Activated CD8-positive, alpha-beta memory T cell treated with anti-CD3 and anti-CD28 coated beads, Interleukin-2, amount 10 ng/mL, durations not matched to agents 7 days and 5 days (primary cell): ENCODE results near the gene CCDC60. TPM values are rescaled to one million over a fixed set of nuclear protein-coding genes. Genes with fewer than 3 reads are reported as not detected.
A peak's percentile ranks its signal among the peaks of the same experiment; 100 is the strongest.
"Not testable (repeated sequence)": the region's sequence is repeated elsewhere in the genome, so short reads cannot be mapped to it uniquely, and the experiment has no call there.

ENCODE experiments used
- ATAC-seq: fragments of 150-1000 bp; cut with Tn5 transposase; one replicate; pipeline ENCODE4 v1.10.0; 2021; ENCODE audit warnings: moderate library complexity
- CTCF ChIA-PET: fragments of 350-600 bp; sonication (Branson Sonifier 250); formaldehyde crosslinking; loops from one replicate; lab custom pipeline; 2021; ENCODE audit warnings: antibody characterized with exemption; lab: Charles Lee
- DNase-seq: peaks from one replicate; pipeline ENCODE4 v3.0.0-alpha.2; 2020
- H3K27ac Mint-ChIP-seq: one replicate; pipeline ENCODE4 v1.8.0; 2021; ENCODE audit warnings: mild to moderate bottlenecking, mixed read lengths
- H3K27me3 Mint-ChIP-seq: one replicate; pipeline ENCODE4 v1.8.0; 2021; ENCODE audit warnings: mixed read lengths
- H3K36me3 Mint-ChIP-seq: one replicate; pipeline ENCODE4 v1.8.0; 2021; ENCODE audit warnings: mild to moderate bottlenecking, mixed read lengths
- H3K4me1 Mint-ChIP-seq: one replicate; pipeline ENCODE4 v1.8.0; 2021; ENCODE audit warnings: mixed read lengths
- H3K4me3 Mint-ChIP-seq: one replicate; pipeline ENCODE4 v1.8.0; 2021; ENCODE audit warnings: mild to moderate bottlenecking, moderate library complexity, mixed read lengths
- H3K9me3 Mint-ChIP-seq: one replicate; pipeline ENCODE4 v1.8.0; 2022; ENCODE audit warnings: low read depth, mixed read lengths
- total RNA-seq, 2 experiments: library from RNA; stranded (reverse); gene quantifications; one replicate each; pipeline ENCODE4 v1.2.3, GENCODE V29; 2021

Gene CCDC60
- total RNA-seq, 2 experiments from 2014 or later, result not detected

DNA sequence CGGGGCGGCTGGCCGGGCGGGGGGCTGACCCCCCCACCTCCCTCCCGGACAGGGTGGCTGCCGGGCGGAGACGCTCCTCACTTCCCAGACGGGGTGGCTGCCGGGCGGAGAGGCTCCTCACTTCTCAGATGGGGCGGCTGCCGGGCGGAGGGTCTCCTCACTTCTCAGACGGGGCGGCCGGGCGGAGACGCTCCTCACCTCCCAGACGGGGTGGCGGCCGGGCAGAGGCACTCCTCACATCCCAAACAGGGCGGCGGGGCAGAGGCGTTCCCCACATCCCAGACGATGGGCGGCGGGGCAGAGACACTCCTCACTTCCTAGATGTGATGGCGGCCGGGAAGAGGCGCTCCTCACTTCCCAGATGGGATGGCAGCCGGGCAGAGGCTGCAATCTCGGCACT lies 25.8 kb downstream of the CCDC60 start:
- H3K9me3 Mint-ChIP-seq, CTCF ChIA-PET, ATAC-seq, H3K36me3 Mint-ChIP-seq, DNase-seq, H3K4me1 Mint-ChIP-seq, H3K27ac Mint-ChIP-seq, H3K4me3 Mint-ChIP-seq, H3K27me3 Mint-ChIP-seq: not testable (repeated sequence)

DNA sequence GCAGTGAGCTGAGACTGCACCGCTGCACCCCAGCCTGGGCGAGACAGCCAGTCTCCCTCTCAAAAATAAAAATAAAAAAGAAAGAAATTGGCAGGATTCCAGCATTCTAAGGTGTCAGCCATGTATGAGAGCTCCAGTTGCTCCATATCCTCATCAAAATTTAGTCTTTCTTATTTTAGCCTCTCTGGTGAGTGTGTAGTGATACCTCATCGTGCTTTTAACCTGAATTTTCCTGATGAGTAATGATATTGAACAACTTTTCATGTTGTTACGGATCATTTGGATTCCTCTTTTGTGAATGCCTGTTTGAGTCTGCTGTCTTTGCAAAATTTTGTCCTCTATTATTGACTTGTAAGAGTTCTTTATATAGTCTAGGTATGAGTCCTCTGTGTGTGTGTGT lies 28.5 kb downstream of the CCDC60 start:
- DNase-seq (no peak), ATAC-seq (no peak)
- Mint-ChIP-seq H3K4me3 (no peak overlapping the region), H3K36me3 (no peaks in the 10 kb centered on the region), H3K27ac (no peak overlapping the region), H3K4me1 (no peaks in the 10 kb centered on the region), H3K9me3 (peaks cover 7% of the 10 kb centered on the region), H3K27me3 (peaks cover 4% of the 10 kb centered on the region)
- CTCF ChIA-PET, result no interaction called here

DNA sequence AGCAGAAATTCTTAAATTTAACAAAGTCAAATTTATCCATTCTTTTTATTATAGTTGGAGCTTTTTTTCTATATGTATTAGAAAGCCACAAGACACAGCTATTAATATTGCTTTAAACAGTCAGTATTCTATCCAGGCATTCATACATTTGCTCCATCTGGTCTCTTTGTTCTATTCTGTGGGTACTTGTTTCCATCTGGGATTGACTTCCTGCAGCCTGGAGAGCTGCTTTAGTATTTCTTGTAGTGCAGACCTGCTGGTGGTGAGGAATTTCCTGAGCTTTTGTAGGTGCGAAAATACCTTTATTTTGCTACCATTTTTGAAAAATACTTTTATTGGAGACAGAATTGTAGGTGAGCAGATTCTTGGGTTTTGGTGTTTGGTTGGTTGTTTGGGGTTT lies 29.0 kb downstream of the CCDC60 start:
- Mint-ChIP-seq H3K36me3 (no peaks in the 10 kb centered on the region), H3K4me3 (no peak overlapping the region), H3K27me3 (peaks cover 4% of the 10 kb centered on the region), H3K9me3 (peaks cover 3% of the 10 kb centered on the region), H3K4me1 (no peaks in the 10 kb centered on the region), H3K27ac (no peak overlapping the region)
- CTCF ChIA-PET, result no interaction called here
- DNase-seq, result no peak
- ATAC-seq, result no peak

DNA sequence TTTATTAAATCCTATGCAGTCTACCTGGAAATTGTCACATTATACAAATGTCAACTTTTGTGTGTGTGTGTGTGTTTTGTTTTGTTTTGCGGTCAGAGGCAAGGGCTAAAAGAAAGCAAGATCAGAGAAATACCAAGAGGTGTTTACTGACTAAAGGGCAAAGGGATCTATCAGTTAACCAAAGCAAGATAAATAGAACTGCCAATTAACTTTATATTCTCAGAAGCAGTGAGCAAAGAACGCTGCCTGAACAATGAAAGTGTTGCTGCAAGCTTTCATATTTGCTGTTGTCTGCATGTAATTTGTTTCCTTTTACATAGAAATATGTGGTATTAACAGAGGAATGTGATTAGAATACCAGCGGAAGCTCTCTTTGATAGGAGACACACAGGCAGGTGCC lies 30.9 kb downstream of the CCDC60 start:
- no peak overlapping the region for H3K27ac Mint-ChIP-seq

DNA sequence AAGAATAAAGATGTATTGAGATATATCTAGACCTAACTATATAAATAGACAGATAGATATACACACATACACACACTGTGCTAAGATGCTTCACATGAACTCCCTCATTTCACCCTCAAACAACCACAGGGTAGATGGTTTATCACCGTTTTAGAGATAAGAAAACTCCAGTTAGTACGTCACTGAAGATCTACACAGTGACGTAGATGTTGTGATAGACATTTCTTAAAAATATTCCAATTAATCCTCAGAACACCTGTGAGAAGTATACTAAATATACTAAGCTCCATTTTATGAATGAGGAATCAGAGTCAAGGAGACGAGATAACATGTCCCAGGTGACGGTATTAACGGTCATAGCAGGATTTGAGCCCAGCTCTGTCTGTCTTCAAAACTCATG lies 31.5 kb downstream of the CCDC60 start:
- no peaks in the 10 kb centered on the region for H3K4me1 Mint-ChIP-seq
- no peak overlapping the region for H3K4me3 Mint-ChIP-seq
- H3K27ac Mint-ChIP-seq, result no peak overlapping the region
- no peaks in the 10 kb centered on the region for H3K36me3 Mint-ChIP-seq
- H3K27me3 Mint-ChIP-seq, result peaks cover 9% of the 10 kb centered on the region
- ATAC-seq, result no peak
- CTCF ChIA-PET, result no interaction called here
- no peaks in the 10 kb centered on the region for H3K9me3 Mint-ChIP-seq
- no peak for DNase-seq

More for the DNA sequence above, 30.9 kb downstream of the CCDC60 start:
- Mint-ChIP-seq H3K9me3 (no peaks in the 10 kb centered on the region), H3K4me3 (no peak overlapping the region), H3K36me3 (no peaks in the 10 kb centered on the region), H3K4me1 (no peaks in the 10 kb centered on the region), H3K27me3 (peaks cover 9% of the 10 kb centered on the region)
- CTCF ChIA-PET, result no interaction called here
- no peak for ATAC-seq
- DNase-seq, result no peak

DNA sequence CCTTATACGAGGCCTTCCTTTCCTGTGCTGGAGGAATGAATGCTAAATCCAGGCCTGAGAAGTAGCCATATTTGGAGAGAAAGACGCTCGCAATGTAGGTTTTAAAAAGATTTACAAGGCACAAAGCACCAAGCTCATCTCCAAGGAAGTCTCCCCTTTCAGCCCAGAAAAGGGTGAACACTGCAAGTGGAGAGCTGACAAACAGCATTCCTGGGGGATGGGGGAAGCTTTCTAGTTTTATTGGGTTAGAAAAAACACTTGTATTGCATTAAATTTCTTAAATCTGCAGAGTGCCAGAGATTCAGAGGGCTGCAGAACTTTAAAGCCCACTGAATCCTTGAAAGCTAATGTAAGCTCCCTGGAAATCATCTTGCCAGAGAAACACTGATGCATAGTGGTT lies 34.6 kb downstream of the CCDC60 start:
- H3K4me3 Mint-ChIP-seq, result no peak overlapping the region
- H3K9me3 Mint-ChIP-seq, result no peaks in the 10 kb centered on the region
- peaks cover 9% of the 10 kb centered on the region for H3K27me3 Mint-ChIP-seq
- peaks cover 2% of the 10 kb centered on the region for H3K4me1 Mint-ChIP-seq
- DNase-seq (no peak), ATAC-seq (no peak)
- H3K27ac Mint-ChIP-seq, result no peak overlapping the region
- CTCF ChIA-PET, result no interaction called here
- H3K36me3 Mint-ChIP-seq, result no peaks in the 10 kb centered on the region

DNA sequence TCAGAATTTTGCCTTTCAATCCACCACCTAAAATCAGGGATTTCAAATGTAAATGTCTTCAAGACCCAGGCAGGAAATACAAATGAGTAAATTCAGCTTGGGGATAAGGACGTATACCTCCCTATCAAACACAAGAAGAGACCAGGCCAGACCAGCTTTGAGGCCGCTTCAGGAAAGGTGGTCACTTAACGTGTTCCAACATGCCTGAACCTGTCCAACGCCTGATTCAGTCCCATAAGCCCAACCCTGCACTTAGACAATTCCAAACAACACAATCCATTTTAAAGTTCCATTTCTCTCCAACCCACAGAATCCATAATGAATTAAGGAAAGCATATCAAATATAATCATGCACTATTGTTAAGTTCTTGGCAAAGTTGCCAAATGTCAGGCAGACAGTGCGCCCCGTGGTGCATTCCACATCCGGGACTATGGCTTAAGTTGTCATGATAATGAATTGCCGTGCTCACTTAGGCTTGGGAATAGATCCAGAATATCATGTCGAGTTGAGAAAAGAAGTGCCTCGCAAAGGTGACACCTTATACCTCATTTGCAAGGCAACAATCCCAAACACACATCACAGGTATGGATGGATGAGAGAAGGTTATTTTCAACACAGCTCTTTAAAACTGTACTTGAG lies 35.5 kb downstream of the CCDC60 start:
- Mint-ChIP-seq H3K9me3 (no peaks in the 10 kb centered on the region), H3K36me3 (peaks cover 2% of the 10 kb centered on the region)
- CTCF ChIA-PET, result no interaction called here

DNA sequence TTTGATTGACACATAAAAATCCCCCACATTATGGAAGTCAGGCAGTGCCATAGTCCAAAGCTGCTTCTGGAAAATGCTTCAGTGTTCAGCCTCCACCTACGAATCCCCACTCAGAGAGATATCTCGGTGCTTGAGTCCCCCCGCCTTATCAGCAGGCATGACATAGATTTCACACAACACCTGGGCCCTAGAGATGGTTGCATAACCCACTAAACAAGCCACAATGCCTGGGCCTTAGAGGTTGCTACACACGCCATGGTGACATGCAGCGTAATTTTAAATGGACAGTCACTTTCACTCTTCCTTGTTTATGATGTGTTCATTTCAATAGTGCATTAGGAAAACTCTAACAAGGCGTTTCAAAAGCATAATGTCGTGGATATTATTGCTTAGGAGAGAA lies 38.0 kb downstream of the CCDC60 start:
- H3K4me3 Mint-ChIP-seq, result no peak overlapping the region
- no peak overlapping the region for H3K27ac Mint-ChIP-seq
- CTCF ChIA-PET, result no interaction called here
- ATAC-seq, result no peak
- peaks cover 23% of the 10 kb centered on the region for H3K4me1 Mint-ChIP-seq
- H3K36me3 Mint-ChIP-seq, result peaks cover 2% of the 10 kb centered on the region
- no peaks in the 10 kb centered on the region for H3K9me3 Mint-ChIP-seq
- peaks cover 11% of the 10 kb centered on the region for H3K27me3 Mint-ChIP-seq
- DNase-seq, result no peak

More for the DNA sequence above, 35.5 kb downstream of the CCDC60 start:
- DNase-seq, result no peak
- Mint-ChIP-seq H3K4me3 (no peak overlapping the region), H3K27ac (no peak overlapping the region), H3K4me1 (peaks cover 10% of the 10 kb centered on the region), H3K27me3 (peaks cover 8% of the 10 kb centered on the region)
- no peak for ATAC-seq

DNA sequence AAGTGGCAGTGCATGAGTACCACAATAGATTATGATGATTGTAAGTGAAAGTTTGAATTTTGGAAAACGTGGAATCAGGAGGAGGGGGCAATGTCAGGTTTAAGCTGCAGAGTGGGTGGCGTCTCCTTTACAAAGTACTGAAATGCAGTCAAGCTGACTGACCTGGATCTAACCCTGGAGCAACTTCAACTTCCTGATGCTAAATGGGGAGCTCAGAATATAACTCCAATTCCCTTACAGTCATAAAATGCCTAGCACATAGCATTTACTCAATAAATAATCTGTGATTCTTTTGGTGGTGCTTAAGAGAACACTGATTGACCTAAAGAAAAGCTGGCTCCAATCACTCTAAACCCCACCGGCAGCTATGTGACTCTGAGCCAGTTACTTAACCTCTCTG lies 38.5 kb downstream of the CCDC60 start:
- Mint-ChIP-seq H3K27ac (no peak overlapping the region), H3K27me3 (peaks cover 16% of the 10 kb centered on the region), H3K4me3 (no peak overlapping the region), H3K4me1 (peaks cover 23% of the 10 kb centered on the region), H3K9me3 (peaks cover 2% of the 10 kb centered on the region), H3K36me3 (peaks cover 2% of the 10 kb centered on the region)
- CTCF ChIA-PET, result no interaction called here
- ATAC-seq (no peak), DNase-seq (no peak)

DNA sequence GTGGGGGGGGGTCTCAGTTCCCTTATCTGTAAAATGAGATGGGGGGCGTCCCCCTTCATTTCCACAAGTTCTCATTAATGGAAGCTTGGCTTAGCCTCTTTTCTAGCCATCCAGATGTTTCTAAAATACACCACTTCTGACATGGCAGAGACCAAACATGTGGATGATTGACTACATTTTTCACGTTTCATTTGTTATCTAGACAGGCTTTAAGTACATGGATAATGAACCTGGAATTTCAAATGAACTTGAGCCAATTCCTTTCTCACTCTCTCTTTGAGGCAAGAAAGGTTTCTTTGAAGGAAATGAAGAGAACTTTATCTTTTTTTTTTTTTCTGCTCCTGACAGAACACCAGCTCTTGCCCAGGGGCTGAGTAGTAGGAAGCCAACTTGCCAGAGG lies 39.1 kb downstream of the CCDC60 start:
- H3K4me1 Mint-ChIP-seq, result peaks cover 23% of the 10 kb centered on the region
- no peak overlapping the region for H3K4me3 Mint-ChIP-seq
- DNase-seq (no peak), ATAC-seq (no peak)
- peaks cover 21% of the 10 kb centered on the region for H3K27me3 Mint-ChIP-seq
- CTCF ChIA-PET, result no interaction called here
- H3K36me3 Mint-ChIP-seq, result peaks cover 2% of the 10 kb centered on the region
- H3K9me3 Mint-ChIP-seq, result peaks cover 2% of the 10 kb centered on the region
- H3K27ac Mint-ChIP-seq, result no peak overlapping the region

DNA sequence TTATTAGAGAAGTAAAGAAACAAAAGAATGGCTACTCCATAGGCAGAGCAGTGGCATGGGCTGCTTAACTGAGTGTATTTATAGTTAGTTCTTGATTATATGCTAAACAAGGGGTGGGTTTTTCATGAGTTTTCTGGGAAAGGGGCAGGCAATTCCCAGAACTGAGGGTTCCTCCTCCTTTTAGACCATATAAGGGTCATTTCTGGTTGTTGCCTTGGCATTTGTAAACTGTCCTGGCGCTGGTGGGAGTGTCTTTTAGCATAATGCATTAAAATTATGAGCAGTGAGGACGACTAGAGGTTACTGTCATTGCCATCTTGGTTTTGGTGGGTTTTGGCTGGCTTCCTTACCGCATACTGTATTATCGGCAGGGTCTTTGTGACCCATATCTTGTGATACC lies 40.1 kb downstream of the CCDC60 start:
- no peak overlapping the region for H3K4me3 Mint-ChIP-seq
- ATAC-seq (no peak), DNase-seq (no peak)
- H3K27ac Mint-ChIP-seq, result no peak overlapping the region
- CTCF ChIA-PET, result interaction anchor here (1.9 kb wide), 1 partner anchor 9 kb away, joined by 4 read pairs; no protein-coding TSS in a partner anchor
- H3K27me3 Mint-ChIP-seq, result peaks cover 24% of the 10 kb centered on the region
- H3K9me3 Mint-ChIP-seq, result peaks cover 2% of the 10 kb centered on the region
- peaks cover 2% of the 10 kb centered on the region for H3K36me3 Mint-ChIP-seq
- peaks cover 23% of the 10 kb centered on the region for H3K4me1 Mint-ChIP-seq

DNA sequence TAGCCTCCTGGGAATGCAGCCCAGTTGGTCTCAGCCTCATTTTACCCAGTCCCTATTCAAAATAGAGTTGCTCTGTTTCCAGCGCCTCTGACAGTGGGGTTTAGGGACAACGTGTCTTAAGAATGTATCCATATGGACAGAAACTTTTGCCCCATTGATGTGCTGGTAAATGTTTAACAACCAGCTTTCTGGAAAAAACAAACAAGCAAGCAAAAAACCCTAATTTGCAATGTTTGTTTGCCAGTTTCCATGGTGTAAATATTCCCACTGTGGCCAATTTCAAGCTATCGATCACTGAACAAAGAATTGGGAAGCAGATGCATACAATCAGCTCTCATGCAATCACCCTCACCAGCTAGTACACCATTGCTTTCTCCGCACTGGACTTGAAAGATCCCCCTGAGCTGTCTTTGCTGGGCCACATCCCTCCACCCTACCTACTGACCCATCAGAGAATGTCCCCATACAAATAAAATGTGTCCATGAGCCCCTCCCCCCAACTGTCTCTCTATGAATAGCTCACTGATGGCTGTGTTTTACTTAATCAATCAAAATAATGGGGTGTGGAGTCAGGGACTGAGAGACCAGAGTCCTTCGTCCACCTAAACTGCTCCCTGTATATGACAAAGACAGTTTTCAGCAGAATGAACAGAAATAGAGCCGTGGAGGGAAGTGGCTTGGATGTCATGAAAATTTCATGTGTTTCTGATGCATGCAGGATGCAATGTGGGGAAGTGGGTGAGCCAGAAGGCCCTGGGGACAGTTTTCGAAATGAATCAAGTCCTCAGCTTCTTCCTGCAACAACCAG lies 40.8 kb downstream of the CCDC60 start:
- H3K36me3 Mint-ChIP-seq, result peaks cover 2% of the 10 kb centered on the region
- ATAC-seq, result peak; percentile 82
- no peak overlapping the region for H3K4me3 Mint-ChIP-seq
- H3K27me3 Mint-ChIP-seq, result peaks cover 25% of the 10 kb centered on the region
- peaks cover 2% of the 10 kb centered on the region for H3K9me3 Mint-ChIP-seq
- H3K4me1 Mint-ChIP-seq, result peaks cover 23% of the 10 kb centered on the region
- peak; percentile 70 for DNase-seq
- H3K27ac Mint-ChIP-seq, result peak overlapping the region; percentile 82
- CTCF ChIA-PET, result interaction anchor here (1.6 to 1.9 kb wide), 2 partner anchors 8 to 38 kb away, joined by 4 read pairs; no protein-coding TSS in a partner anchor

DNA sequence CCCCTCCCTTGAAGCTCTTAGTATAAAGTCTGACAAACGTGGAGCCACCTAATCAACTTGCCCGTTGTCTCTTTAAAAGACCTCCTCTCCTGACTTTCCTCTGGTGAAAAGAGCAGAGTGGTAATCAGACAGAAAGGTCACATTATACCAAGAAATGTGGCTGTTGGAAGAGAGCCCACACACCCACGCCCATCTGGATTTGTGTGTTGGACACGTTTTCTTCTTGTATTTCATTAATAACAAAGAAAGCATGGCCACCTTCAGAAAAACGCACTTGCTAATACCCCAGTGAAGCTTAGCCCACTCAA lies 41.3 kb downstream of the CCDC60 start:
- peak overlapping the region; percentile 82 for H3K27ac Mint-ChIP-seq
- ATAC-seq (no peak), DNase-seq (no peak)
- CTCF ChIA-PET, result interaction anchor here (1.6 to 1.9 kb wide), 2 partner anchors 8 to 37 kb away, joined by 4 read pairs; no protein-coding TSS in a partner anchor
- no peak overlapping the region for H3K4me3 Mint-ChIP-seq
- H3K27me3 Mint-ChIP-seq, result peaks cover 27% of the 10 kb centered on the region
- H3K36me3 Mint-ChIP-seq, result peaks cover 2% of the 10 kb centered on the region
- H3K4me1 Mint-ChIP-seq, result peaks cover 23% of the 10 kb centered on the region
- peaks cover 2% of the 10 kb centered on the region for H3K9me3 Mint-ChIP-seq

DNA sequence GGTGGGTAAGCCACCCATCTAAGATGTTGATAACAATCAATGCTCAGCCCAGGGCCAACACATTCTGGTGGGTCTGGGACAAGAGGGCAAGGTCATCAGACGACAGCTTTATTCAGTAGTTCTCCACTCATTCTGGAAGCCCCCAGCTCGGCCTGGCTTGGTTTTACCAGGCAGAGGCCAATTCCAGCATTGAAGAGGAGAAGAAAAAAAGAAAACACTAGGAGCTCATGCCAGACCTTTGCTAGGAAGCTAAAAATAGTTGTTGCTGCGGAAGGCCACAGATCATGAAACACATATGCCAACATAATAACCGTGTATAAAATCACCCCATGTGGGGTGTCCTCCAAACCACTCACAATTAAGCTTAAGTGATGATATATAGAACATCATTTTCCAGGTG lies 44.4 kb downstream of the CCDC60 start:
- no peak for DNase-seq
- H3K36me3 Mint-ChIP-seq, result peaks cover 2% of the 10 kb centered on the region
- H3K4me3 Mint-ChIP-seq, result no peak overlapping the region
- peaks cover 27% of the 10 kb centered on the region for H3K27me3 Mint-ChIP-seq
- H3K27ac Mint-ChIP-seq, result no peak overlapping the region
- ATAC-seq, result no peak
- peaks cover 8% of the 10 kb centered on the region for H3K9me3 Mint-ChIP-seq
- CTCF ChIA-PET, result no interaction called here
- peaks cover 21% of the 10 kb centered on the region for H3K4me1 Mint-ChIP-seq
